RWPE2 (cell line): Measurements from ENCODE around the gene MVD.

Experiments used
- ATAC-seq: fragments of 200-7000 bp; cut with Tn5 transposase; 3 replicates; pipeline ENCODE4 v1.9.1; 2021; ENCODE audit warnings: low read depth
- DNase-seq: peaks from one replicate; pipeline ENCODE4 v3.0.0-alpha.2; 2020; ENCODE audit warnings: low spot score
- H3K27ac ChIP-seq: fragments of 450-650 bp; 2 replicates; pipeline ENCODE4 v1.5.1; 2017; ENCODE audit warnings: mild to moderate bottlenecking; ENCODE audit not compliant: poor library complexity, severe bottlenecking
- H3K27me3 ChIP-seq: fragments of 250-450 bp; sonication (Bioruptor Pico); 2 replicates; pipeline ENCODE4 v1.5.1; 2021; ENCODE audit warnings: mild to moderate bottlenecking, moderate library complexity; ENCODE audit not compliant: insufficient read depth, poor library complexity, severe bottlenecking
- H3K36me3 ChIP-seq: fragments of 250-450 bp; sonication (Bioruptor Pico); 2 replicates; pipeline ENCODE4 v1.5.1; 2020; ENCODE audit warnings: low read depth, mild to moderate bottlenecking, moderate library complexity
- H3K4me1 ChIP-seq: fragments of 250-450 bp; sonication (Bioruptor Pico); 2 replicates; pipeline ENCODE4 v1.5.1; 2021; ENCODE audit warnings: mild to moderate bottlenecking, moderate library complexity; ENCODE audit not compliant: insufficient read depth, poor library complexity, severe bottlenecking
- H3K4me3 ChIP-seq: fragments of 250-450 bp; sonication (Bioruptor Pico); 2 replicates; pipeline ENCODE4 v1.5.1; 2021; ENCODE audit warnings: mild to moderate bottlenecking, moderate library complexity; ENCODE audit not compliant: severe bottlenecking
- H3K9me3 ChIP-seq: fragments of 250-450 bp; sonication (Bioruptor Pico); 2 replicates; pipeline ENCODE4 v1.5.1; 2021; ENCODE audit warnings: mild to moderate bottlenecking, moderate library complexity; ENCODE audit not compliant: severe bottlenecking
- TF ChIP-seq, protein P1 (sequence below): fragments of 450-650 bp; IDR thresholded peaks from one replicate; pipeline ENCODE4 v1.5.1; 2017; ENCODE audit warnings: mild to moderate bottlenecking, moderate library complexity; ENCODE audit not compliant: poor library complexity, severe bottlenecking

MVD gene

DNA sequence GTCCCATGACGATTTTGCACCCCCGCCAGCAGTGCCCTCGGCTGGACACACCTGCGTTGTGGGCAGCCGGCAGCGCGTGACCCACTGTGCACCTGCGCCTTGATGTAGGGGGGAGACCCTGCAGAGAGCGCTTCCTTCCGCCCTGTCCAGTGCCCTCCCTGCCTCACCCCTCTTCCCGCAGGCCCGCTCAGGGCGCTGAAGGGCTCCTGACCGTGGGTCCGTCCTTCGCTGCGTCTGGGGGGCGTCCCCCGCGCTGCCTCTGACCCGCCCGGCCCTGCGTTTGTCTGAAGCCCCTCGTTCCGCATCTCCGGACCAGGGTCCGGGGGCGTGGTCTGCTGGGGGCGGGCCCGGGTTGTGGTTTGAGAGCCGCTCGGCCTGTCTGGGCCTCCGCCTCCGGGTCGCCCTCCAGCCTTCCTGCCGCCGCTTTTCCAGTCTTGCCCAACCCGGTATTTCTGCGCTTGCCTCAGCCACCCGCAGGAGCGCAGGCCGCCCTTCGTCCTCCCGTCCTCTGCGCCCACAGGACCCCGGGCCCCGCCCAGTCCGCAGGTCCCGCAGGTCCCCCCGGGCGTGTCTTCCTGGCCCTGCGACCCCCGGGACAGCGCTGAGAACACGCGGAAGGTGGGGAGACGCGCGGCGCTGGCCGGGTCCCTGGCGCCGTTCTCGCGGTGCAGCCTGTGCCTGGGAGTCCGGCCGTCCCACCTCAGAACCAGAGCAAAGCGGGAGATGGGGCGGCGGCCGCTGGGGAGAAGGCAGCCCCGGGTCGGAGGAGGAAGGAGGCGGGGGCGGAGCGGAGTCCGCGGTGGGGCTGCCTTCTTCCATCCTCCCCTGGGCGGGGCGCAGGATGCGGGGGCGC lies 28.5 kb downstream of the MVD start:
- ATAC-seq, result peak; percentile 36; the same call in 2 of the 3 replicates
- no peaks in the 10 kb centered on the region for H3K9me3 ChIP-seq
- TF ChIP-seq, protein P1, sequence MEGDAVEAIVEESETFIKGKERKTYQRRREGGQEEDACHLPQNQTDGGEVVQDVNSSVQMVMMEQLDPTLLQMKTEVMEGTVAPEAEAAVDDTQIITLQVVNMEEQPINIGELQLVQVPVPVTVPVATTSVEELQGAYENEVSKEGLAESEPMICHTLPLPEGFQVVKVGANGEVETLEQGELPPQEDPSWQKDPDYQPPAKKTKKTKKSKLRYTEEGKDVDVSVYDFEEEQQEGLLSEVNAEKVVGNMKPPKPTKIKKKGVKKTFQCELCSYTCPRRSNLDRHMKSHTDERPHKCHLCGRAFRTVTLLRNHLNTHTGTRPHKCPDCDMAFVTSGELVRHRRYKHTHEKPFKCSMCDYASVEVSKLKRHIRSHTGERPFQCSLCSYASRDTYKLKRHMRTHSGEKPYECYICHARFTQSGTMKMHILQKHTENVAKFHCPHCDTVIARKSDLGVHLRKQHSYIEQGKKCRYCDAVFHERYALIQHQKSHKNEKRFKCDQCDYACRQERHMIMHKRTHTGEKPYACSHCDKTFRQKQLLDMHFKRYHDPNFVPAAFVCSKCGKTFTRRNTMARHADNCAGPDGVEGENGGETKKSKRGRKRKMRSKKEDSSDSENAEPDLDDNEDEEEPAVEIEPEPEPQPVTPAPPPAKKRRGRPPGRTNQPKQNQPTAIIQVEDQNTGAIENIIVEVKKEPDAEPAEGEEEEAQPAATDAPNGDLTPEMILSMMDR, result no peak
- H3K4me1 ChIP-seq, result no peaks in the 10 kb centered on the region
- H3K36me3 ChIP-seq, result peaks cover 19% of the 10 kb centered on the region
- H3K27ac ChIP-seq, result no peak overlapping the region
- peaks cover 19% of the 10 kb centered on the region for H3K27me3 ChIP-seq
- DNase-seq, result no peak
- H3K4me3 ChIP-seq, result peak overlapping the region; percentile 11

DNA sequence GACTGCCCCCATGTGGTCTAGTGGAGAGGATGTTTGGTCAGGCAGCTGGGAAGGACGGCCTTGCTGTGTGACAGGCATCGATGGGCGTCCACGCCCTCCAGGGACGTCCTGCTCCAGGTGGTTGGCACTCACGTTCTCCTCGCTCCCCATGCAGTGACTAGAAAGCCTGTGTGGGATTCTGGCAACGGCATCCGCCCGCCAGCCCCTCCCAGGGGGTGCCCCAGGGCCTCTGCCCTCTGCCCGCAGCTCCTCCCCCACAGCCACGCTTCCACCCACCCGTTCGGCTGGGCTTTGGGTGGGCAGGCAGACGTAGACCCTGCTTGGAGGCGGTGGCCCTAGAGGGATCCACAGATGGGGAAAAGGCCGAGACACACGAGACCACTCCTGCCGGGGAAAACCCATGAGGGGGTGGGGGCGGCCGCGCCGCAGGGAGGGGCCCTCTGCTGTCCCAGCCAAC lies 29.2 kb downstream of the MVD start:
- peaks cover 26% of the 10 kb centered on the region for H3K36me3 ChIP-seq

DNA sequence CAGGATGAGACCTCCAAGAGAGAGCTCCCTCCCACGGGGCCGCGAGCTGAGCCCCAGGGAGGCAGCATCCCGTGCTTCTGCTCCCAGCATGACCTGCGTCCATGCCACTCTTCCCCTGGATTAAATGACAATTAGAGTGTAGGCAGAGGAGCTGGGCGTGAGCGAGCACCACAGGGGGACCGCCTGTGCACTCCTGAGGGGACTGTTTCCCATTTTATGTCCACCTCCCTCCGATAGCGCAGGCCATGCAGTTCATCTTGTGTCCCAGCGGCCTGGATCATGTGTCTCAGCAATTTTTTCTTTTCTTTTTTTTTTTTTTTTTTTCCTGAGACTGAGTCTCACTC lies 30.3 kb downstream of the MVD start:
- ATAC-seq (no peak), DNase-seq (no peak)
- TF ChIP-seq, protein P1, result no peak
- H3K27ac ChIP-seq, result no peak overlapping the region
- H3K4me3 ChIP-seq, result no peak overlapping the region
- H3K9me3 ChIP-seq, result no peaks in the 10 kb centered on the region
- H3K27me3 ChIP-seq, result peaks cover 4% of the 10 kb centered on the region
- H3K4me1 ChIP-seq, result no peaks in the 10 kb centered on the region
- peaks cover 37% of the 10 kb centered on the region for H3K36me3 ChIP-seq

More for the DNA sequence above, 29.2 kb downstream of the MVD start:
- Histone ChIP-seq H3K4me3 (no peak overlapping the region), H3K4me1 (no peaks in the 10 kb centered on the region), H3K27me3 (peaks cover 13% of the 10 kb centered on the region), H3K9me3 (no peaks in the 10 kb centered on the region), H3K27ac (no peak overlapping the region)
- TF ChIP-seq, protein P1, result peak; percentile 29
- DNase-seq (no peak), ATAC-seq (peak; percentile 26; the same call in 2 of the 3 replicates)

DNA sequence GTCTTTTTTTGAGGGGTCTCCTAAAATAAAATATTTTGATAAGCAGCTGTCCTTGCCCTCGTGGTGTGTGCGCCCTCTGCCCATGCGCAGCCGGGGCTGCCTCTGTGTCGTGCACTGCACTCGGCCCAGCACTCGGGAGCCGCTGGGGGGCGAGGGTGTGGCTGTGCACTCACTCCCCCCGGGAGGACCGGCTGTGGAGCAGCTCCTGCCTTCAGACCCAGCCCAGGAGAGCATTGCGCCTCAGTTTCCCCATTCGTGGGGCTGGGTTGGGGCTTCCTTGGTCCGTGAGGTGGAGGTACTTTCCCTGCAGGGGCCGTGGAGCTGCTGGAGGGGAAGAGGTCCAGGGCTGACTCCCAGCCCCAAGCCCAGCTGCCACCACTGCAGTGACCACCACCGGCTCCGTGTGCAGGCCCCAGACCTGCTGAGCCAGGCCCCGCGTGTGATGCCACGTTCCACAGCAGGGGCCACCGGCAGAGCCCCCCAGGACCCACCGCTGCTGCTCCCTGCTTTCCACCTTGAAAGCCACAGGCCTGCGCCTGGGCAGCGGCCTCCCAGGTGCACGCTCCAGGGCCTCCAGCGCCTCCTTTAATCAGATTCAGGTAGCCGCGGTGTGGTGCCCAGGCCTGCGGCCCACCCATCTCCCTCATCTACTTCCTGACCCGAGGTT lies 30.8 kb downstream of the MVD start:
- peaks cover 42% of the 10 kb centered on the region for H3K36me3 ChIP-seq
- peaks cover under 1% of the 10 kb centered on the region for H3K27me3 ChIP-seq
- H3K4me1 ChIP-seq, result no peaks in the 10 kb centered on the region
- H3K9me3 ChIP-seq, result no peaks in the 10 kb centered on the region
- DNase-seq (no peak), ATAC-seq (no peak)
- no peak overlapping the region for H3K27ac ChIP-seq
- TF ChIP-seq, protein P1, result no peak
- no peak overlapping the region for H3K4me3 ChIP-seq
